ENCODE measurements around the gene PPP1R9A.

Gene PPP1R9A

GRCh38 chr7:95204618-95205017 is 297.2 kb downstream of the PPP1R9A start:
- DNase-seq (ENCODE audit: low read depth): no peak

- DNase-seq (ENCODE audit: low read depth): peak; percentile 77
Observed at GRCh38 chr7:95205665-95206225, 298.4 kb downstream of the PPP1R9A start.

GRCh38 chr7:95209276-95209675 is 301.9 kb downstream of the PPP1R9A start:
- peak; percentile 60 for DNase-seq (ENCODE audit: low read depth)

GRCh38 chr7:95209788-95210187 is 302.4 kb downstream of the PPP1R9A start:
- no peak for DNase-seq (ENCODE audit: low read depth)

DNA sequence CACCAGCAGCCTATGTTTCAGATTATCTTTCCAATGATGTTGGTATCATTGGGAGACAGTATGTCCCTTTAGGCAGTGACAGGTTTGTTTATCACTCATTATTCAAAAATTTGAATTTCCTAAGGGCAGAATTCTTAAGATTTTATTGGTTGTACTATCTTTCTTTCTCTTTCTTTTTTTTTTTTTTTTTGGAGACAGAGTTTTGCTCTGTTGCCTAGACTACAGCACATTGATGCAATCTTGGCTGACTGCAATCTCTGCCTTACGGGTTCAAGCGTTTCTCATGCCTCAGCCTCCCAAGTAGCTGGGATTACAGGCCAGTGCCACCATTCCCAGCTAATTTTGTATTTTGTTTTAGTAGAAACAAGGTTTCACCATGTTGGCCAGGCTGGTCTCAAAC is 305.8 kb downstream of the PPP1R9A start:
- peak; percentile 36 for DNase-seq (ENCODE audit: low read depth)

DNA sequence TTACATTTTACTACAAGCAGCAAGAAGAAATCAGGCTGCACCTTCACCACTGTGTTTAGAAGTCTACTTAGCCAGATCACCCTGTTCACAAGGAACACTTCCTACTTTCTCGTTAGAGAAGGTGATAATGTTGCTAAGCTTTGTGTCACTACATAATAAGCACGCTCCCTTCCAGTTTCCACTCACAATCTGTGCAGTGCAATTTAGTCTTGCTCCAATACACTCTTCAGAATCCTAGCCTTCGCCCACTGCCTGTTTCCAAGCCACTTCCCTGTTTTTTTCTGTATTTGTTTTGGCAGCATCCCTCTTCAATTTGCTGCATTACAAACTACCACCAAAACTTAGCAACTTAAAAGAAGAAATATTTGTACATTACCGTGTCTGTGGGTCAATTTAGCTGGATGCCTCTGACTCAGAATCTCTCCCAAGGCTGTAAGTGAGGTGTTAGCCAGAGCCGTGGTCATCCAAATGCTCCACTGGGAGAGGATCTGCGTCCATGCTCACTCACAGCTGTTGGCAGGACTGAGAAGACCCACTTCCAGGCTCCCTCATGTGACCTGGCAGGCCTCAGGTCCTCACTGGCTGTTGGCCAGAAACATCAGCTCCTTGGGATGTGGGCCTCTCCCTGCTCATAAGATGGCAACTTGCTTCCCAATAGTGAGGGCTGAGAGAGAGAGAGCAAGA is 306.6 kb downstream of the PPP1R9A start:
- DNase-seq (ENCODE audit: low read depth): peak; percentile 20

DNA sequence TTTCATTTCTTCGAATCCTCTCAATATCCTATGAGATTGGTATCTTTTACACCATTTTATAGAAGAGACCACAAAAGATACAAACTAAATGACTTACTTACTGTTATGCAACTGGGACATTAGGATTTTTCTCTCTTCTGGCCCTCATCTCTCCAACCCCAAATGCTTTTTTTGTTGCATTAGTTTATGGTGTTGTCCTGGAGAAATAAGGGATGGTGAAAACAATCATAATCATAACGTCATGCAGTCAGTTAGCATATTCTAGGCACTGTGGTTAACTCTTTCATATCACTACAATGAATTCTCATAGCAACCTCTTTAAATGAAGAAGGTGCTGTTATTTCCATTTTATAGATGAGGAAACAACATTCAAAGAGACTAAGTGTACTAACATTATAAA is 312.3 kb downstream of the PPP1R9A start:
- DNase-seq (ENCODE audit: low read depth): no peak

GRCh38 chr7:95220328-95220727 is 312.9 kb downstream of the PPP1R9A start:
- no peak for DNase-seq (ENCODE audit: low read depth)

DNA sequence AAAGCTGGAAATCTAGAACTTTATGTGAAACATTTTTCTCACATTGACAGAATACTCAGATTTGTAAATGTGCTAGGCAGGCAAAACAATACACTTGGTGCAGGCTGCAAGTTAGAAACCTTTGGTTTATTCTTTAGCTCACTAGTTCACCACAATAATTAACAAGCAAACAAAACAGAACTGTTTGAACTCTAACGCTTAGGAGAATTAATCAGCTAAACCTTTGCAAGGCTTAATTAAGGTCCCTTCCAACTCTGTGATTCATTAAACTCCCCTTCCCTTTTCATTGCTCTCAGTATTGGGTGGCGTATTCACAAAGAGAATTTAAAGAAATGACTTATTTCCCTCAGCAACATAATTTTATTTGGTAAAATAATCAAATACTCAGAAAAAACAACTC is 317.9 kb downstream of the PPP1R9A start:
- no peak for DNase-seq (ENCODE audit: low read depth)

DNA sequence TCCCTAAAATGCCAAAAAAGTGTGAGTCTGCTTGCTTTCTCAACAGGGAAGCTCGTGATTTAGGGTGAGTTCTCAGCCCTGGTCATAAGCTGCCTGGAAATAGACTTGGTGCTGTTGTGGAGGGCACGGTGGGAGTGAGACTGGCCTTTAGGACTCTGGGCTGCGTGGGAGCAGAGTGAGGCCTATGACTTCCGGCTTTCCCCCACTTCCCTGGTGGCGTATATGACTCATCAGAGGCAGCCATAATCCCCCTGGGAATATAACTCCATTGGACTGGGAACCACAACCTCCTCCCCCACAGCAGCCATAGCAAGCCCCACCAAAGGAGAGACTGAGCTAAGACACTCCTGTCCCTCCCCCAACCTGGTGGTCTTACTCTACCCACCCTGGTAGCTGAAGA is 321.9 kb downstream of the PPP1R9A start:
- peak; percentile 15 for DNase-seq (ENCODE audit: low read depth)

DNA sequence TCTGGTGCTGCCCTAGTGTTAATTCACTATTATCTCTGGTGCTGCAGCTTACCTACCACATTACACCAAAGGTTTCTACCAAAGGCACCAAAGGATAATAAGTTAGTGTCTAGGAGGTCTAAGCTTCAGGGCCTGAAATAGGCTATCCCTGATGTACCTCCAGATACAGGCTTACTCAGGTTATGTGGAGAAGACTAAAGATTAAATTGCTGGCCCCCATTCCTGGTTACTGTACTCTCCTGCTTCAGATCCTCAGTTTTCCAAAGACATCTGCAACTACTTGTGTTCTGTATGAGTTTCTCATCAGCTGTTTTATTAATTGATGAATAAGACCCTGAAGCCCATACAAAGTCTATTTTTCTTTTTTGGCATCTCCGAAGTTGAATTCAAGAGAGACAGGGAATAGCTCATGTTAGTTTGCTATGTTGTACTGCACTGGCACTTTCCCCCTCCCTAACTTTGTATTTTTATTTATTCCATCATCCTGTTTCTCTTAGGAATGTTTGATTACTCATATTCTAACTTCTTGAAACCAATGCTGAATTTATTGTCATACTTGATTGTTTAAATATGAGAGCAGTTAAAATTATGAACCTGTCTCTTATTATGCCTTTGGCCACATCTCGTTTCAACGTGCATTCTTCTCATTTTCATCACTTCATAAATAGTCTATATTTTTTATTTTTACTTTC is 331.0 kb downstream of the PPP1R9A start:
- DNase-seq (ENCODE audit: low read depth): no peak

DNA sequence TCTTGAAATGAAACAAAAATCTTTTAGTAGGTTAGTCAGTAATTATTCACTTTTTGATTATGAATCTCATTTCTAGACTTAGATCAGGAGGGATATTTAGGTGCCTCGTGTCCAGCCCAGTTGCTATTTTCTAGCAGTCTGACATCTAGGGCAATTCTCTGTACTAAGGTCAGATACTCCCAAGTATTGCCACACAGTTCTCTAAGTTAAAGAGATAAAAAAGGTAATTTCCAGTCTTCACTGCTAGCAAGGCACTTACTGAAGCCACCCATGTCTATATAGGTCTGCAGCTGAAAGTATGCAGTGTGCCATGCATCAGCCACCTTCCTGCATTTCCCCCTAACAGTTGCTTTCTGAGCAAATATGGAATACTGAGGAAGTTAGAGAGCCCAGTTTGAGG is 333.5 kb downstream of the PPP1R9A start:
- DNase-seq (ENCODE audit: low read depth): peak; percentile 30

DNA sequence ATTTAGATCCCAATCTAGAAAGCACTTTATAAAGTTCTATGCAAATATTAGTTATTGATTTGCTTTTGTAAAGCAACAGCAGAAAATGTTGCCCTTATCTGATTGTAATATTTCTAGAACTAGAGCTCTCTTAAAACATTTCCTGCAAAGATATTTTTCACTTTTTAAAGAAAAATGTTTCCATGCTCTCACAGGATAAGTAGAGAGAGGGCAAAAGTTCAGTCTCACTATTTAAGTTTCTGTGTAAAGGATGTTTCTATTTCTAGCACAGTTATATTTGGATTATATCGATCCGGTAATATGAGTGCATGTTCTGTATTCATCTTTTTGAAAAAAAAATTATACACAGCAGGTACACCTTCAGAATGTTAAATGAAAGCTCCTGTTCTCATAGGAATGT is 334.9 kb downstream of the PPP1R9A start:
- DNase-seq (ENCODE audit: low read depth): no peak

DNA sequence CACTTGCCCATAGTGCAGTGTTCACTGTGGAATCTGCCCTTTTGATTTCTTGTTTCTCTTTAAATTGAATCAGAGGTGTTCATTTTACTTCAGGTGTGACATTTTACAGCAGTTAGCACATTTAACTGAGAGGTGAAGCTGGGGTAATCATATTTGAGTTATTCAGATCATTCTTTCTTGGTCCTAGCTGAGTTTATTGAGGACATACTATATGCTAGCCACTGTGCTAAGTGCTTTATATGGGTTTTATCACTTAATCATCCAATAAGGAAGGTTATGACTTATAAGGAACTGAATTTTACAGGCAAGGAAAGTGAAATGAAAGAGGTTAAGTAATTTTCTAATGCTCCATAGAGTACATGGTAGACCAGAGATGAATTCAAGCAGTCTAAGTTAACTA is 337.2 kb downstream of the PPP1R9A start:
- no peak for DNase-seq (ENCODE audit: low read depth)

DNA sequence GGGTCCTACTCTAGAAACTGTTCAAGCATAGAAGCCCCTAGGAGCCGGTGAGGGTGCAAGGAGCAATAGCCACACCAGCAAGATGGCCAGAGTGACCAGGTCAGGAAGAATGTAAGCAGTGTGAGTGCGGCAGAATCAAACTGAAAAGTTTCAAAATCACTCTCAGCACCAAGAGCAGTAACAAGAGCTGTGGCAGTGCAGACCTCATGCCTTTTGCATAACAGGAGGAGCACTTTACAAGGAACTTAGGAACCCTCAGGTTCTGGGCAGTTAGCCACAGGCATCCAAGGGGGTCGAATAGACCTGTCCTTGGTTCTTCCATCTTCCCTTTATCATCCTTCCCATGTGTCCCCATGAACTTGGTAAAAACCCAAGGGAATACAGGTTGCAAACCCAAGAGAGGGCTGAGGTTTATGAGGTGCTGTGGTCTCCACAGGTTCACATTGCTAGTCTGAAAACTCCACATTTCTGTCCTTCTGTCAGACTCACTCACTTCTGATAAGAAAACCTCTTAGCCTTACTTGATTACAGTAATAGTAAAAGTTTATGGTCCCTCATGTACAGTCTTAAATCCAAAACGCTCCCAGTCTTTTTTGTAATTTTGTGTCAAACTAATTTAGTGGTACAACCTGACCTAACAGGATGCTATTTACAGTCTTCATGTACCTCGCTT is 338.6 kb downstream of the PPP1R9A start:
- no peak for DNase-seq (ENCODE audit: low read depth)

- DNase-seq (ENCODE audit: low read depth): peak; percentile 84
Observed at GRCh38 chr7:95246831-95247370, 339.5 kb downstream of the PPP1R9A start.

DNA sequence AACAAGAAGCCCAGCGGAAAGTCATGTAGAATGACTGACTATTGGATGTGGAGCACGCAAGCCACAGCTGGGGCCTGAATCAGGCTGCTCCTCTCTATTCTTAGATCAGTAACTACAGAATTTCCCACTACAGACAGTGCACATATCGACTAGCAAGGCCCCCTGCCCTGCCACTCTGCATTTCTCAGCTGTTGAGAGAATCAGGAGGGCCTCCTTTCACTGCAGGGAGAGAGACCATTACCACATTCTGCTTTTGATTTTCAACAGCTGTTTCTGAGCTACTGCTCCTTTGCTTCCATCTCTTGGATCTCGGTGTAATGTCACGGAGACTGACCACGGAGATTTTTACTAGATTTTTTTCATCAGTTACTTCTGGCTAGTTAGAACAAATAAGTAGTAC is 343.2 kb downstream of the PPP1R9A start:
- DNase-seq (ENCODE audit: low read depth): no peak

DNA sequence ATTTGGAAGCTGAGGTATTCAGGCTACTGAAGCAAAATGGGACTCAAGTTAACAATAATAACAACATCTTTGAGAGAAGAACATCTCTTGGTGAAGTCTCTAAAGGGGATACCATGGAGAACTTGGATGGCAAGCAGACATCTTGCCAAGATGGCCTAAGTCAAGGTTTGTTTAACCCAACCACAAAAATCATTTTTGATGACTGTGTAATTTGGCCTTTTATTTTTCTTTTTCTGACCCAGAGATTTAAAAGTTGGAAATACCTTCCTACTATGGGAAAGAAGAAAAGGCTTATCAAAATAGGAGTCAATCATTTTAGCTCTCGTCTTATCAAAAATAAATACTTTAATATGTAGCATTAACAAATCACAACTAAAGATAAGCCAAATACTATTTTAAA is 344.6 kb downstream of the PPP1R9A start:
- DNase-seq (ENCODE audit: low read depth): no peak

DNA sequence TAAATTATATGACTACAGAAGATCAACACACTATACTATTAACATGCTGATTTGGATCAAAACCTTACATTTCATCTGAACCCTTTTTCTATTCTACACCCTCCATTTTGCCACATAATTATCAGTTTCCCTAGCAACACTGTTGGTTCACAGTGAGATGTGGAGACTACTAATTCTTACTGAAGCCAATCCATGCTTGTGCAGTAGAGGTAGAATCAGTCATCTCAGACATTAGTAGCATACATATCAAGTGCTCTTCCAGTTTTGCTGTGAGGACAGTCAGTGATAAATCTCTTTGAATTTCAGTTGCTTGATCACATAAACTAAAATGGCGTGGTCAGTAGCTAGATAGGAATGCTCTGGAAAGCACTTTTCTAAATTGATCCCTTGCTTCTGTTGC is 346.6 kb downstream of the PPP1R9A start:
- DNase-seq (ENCODE audit: low read depth): no peak

DNA sequence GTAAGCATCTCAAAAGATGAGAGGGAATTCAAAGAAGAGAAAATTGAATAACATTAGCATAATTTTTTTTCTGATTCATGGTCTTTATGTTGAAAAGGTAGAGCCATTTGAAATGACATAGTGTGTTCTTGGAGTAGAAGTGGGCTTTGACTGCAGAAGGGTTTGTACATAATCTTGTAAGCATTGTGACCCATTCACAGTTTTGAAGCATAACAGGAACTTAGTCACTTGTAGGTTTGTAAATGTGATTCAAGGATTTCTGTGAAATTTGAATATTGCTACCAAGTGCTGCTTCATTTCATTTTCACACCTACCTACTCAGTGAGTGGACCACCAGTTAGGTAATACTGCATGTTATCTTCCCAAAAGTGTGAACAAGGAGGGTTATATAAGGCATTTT is 348.3 kb downstream of the PPP1R9A start:
- no peak for DNase-seq (ENCODE audit: low read depth)

DNA sequence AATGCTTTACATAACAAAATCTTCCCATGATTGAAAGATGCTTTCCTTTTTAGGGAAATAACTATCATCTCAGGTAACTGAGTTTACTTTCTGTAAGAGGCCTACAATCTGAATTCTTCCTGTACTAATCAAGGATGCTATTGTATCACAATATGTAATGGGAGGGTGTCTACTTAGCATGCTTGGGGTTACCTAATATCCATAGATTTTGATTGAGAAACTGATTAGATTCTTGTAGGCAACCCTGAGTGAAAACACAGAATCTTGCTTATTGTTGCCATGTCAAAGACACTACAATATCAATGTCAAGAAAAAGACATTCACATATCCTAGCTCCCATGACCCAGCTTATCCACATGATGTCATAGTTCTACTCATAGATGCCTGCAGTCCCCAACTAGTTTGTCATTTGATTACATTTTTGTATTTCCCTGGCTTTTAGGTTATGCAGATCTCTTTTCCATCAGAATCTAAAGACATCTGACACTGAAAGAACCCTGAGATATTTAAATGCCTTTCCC is 354.6 kb downstream of the PPP1R9A start:
- no peak for DNase-seq (ENCODE audit: low read depth)

GRCh38 chr7:95262875-95263274 is 355.5 kb downstream of the PPP1R9A start:
- DNase-seq (ENCODE audit: low read depth): no peak

Measured in amniotic epithelial cell (primary cell).